ENCODE results near the gene MARVELD3.

DNA sequence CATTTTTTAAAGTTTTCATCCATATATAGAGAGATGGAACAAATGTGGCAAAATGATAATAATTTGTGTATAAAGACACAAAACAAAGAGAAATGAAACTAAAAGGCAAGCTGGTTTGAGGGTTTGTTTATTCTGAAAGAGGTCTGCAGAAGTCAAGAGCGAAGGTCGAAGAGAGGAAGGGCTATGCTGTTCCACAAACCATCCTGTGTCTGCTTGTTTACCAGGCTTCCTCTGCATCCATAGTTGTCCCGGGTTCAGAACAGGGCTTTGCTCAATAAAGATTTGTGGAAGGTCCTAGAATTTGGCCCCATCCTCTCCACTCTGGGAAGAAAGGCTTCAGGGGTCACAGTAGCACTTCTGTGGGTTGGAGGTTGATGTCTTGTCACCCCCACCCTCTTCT, 2.4 kb upstream of the MARVELD3 start:
- TF ChIP-seq POLR2A (IDR thresholded peaks at IDR 0.05) (no peak), POLR2AphosphoS5 (IDR thresholded peaks at IDR 0.05) (no peak)
- TF ChIP-seq, protein P1, sequence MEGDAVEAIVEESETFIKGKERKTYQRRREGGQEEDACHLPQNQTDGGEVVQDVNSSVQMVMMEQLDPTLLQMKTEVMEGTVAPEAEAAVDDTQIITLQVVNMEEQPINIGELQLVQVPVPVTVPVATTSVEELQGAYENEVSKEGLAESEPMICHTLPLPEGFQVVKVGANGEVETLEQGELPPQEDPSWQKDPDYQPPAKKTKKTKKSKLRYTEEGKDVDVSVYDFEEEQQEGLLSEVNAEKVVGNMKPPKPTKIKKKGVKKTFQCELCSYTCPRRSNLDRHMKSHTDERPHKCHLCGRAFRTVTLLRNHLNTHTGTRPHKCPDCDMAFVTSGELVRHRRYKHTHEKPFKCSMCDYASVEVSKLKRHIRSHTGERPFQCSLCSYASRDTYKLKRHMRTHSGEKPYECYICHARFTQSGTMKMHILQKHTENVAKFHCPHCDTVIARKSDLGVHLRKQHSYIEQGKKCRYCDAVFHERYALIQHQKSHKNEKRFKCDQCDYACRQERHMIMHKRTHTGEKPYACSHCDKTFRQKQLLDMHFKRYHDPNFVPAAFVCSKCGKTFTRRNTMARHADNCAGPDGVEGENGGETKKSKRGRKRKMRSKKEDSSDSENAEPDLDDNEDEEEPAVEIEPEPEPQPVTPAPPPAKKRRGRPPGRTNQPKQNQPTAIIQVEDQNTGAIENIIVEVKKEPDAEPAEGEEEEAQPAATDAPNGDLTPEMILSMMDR (IDR thresholded peaks at IDR 0.05 in 8 of 11, conservative IDR thresholded peaks at IDR 0.05 in 3 of 11): no peak
